Epidermal melanocyte (primary cell): ENCODE data around the gene FGF19.
A peak's percentile ranks its signal among the peaks of the same experiment; 100 is the strongest.

Source experiments
- DNase-seq: peaks from one replicate; pipeline ENCODE4 v3.0.0; 2011; ENCODE audit warnings: low spot score; ENCODE audit not compliant: insufficient read length

FGF19 gene

GRCh38 chr11:69671734-69672465 is 31.9 kb downstream of the FGF19 start:
- no peak for DNase-seq

- peak; percentile 95 for DNase-seq
Measured at GRCh38 chr11:69670158-69670845, 33.5 kb downstream of the FGF19 start.

- DNase-seq, result no peak
Measured at GRCh38 chr11:69669486-69669885, 34.3 kb downstream of the FGF19 start.

- peak; percentile 11 for DNase-seq
Measured at GRCh38 chr11:69667619-69668604, 35.9 kb downstream of the FGF19 start.

- DNase-seq, result no peak
Measured at GRCh38 chr11:69666752-69667536, 36.9 kb downstream of the FGF19 start.

GRCh38 chr11:69666261-69666660 is 37.6 kb downstream of the FGF19 start:
- DNase-seq, result no peak

- no peak for DNase-seq
Measured at GRCh38 chr11:69665669-69666068, 38.2 kb downstream of the FGF19 start.

GRCh38 chr11:69664901-69665300 is 38.9 kb downstream of the FGF19 start:
- DNase-seq, result no peak

GRCh38 chr11:69664103-69664775 is 39.6 kb downstream of the FGF19 start:
- no peak for DNase-seq

GRCh38 chr11:69663326-69663725 is 40.5 kb downstream of the FGF19 start:
- peak; percentile 5 for DNase-seq

- no peak for DNase-seq
Measured at GRCh38 chr11:69662806-69663205, 41.0 kb downstream of the FGF19 start.

GRCh38 chr11:69662021-69662698 is 41.7 kb downstream of the FGF19 start:
- DNase-seq, result no peak

- DNase-seq, result no peak
Measured at GRCh38 chr11:69661413-69661715, 42.5 kb downstream of the FGF19 start.

- no peak for DNase-seq
Measured at GRCh38 chr11:69660001-69660500, 43.8 kb downstream of the FGF19 start.

GRCh38 chr11:69659591-69659990 is 44.2 kb downstream of the FGF19 start:
- DNase-seq, result no peak

GRCh38 chr11:69658626-69659450 is 45.0 kb downstream of the FGF19 start:
- no peak for DNase-seq

GRCh38 chr11:69657911-69658625 is 45.8 kb downstream of the FGF19 start:
- DNase-seq, result no peak

- DNase-seq, result no peak
Measured at GRCh38 chr11:69657456-69657910, 46.3 kb downstream of the FGF19 start.
